GM15510 (cell line): ENCODE data around the gene HEPACAM.

Source experiments
- POLR2A ChIP-seq: IDR thresholded peaks from 3 replicates; pipeline ENCODE4 v1.6.1; 2011; ENCODE audit warnings: borderline replicate concordance; ENCODE audit not compliant: insufficient read length; ENCODE audit errors: extremely low read depth

The HEPACAM gene

GRCh38 chr11:124875943-124876817 lies 59.7 kb downstream of the HEPACAM start:
- TF ChIP-seq POLR2A: no peak

GRCh38 chr11:124875401-124875800 lies 60.4 kb downstream of the HEPACAM start:
- TF ChIP-seq POLR2A: no peak

GRCh38 chr11:124874571-124875255 lies 61.1 kb downstream of the HEPACAM start:
- no peak for TF ChIP-seq POLR2A

GRCh38 chr11:124873951-124874350 lies 61.9 kb downstream of the HEPACAM start:
- TF ChIP-seq POLR2A: no peak

- TF ChIP-seq POLR2A: no peak
These were observed 63.1 kb downstream of the HEPACAM start for GRCh38 chr11:124872741-124873140.

GRCh38 chr11:124872280-124872679 lies 63.6 kb downstream of the HEPACAM start:
- TF ChIP-seq POLR2A: no peak

GRCh38 chr11:124870430-124870829 lies 65.4 kb downstream of the HEPACAM start:
- TF ChIP-seq POLR2A: no peak

GRCh38 chr11:124869856-124870387 lies 65.9 kb downstream of the HEPACAM start:
- no peak for TF ChIP-seq POLR2A

- no peak for TF ChIP-seq POLR2A
These were observed 66.5 kb downstream of the HEPACAM start for GRCh38 chr11:124869331-124869730.
